ENCODE results near the gene INHBB. TPM values are rescaled to one million over a fixed set of nuclear protein-coding genes. Genes with fewer than 3 reads are reported as not detected.
"Not testable (repeated sequence)": the region's sequence is repeated elsewhere in the genome, so short reads cannot be mapped to it uniquely, and the experiment has no call there.

INHBB gene
- total RNA-seq, 2 experiments from 2014 or later, result not detected

DNA sequence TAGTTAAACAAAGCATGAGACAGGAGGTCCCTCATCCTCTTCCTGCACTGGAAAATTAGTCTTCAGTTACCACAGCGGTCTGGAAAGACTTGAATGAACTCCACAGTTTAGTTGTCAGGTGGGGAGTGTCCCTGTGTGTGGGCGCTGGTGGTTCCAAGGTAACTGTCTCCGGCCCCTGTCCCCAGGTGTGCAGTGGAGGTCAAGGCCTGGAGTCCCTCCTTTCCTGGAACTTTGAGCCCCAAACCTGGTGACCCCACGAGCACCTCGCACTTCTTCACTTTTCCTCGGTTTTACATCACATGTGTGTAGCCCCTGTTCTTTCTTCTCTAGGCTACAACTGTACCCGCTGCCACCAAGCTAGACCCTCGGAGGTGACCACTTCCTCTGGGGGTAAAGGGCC is 28.0 kb upstream of the INHBB start:
- Mint-ChIP-seq H3K36me3 (ENCODE audit: low read depth) (no peaks in the 10 kb centered on the region), H3K9me3 (no peaks in the 10 kb centered on the region), H3K4me1 (ENCODE audit: low read depth) (peaks cover 27% of the 10 kb centered on the region), H3K27me3 (ENCODE audit: low read depth) (no peaks in the 10 kb centered on the region), H3K27ac (no peak overlapping the region), H3K4me3 (no peak overlapping the region)
- no peak for DNase-seq
- intact Hi-C loops (cut with micrococcal nuclease), result no loop called here
- CTCF ChIA-PET, result no interaction called here

DNA sequence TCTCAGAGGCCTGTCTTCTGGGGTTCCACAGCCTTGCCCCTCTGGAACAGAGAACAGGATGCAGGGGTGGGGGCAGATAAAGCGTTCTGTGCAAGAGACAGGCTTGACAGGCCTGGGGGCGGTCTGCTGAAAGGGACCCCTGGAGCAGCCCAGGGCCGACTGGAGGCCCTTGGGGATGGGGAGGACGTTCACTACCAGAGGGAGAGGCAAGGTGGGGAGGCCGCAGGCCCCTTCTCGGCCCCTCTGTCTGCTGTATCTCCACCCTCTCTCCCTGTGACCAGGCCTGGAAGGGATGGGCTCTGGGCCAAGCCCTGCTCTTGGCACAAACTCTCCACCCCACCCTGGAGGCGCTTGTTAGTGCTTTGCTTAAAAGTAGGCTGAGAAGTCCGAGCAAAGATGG is 27.3 kb upstream of the INHBB start:
- intact Hi-C loops (cut with micrococcal nuclease), result no loop called here
- H3K4me1 Mint-ChIP-seq (ENCODE audit: low read depth), result peaks cover 20% of the 10 kb centered on the region
- H3K36me3 Mint-ChIP-seq (ENCODE audit: low read depth), result no peaks in the 10 kb centered on the region
- no peak overlapping the region for H3K27ac Mint-ChIP-seq
- H3K27me3 Mint-ChIP-seq (ENCODE audit: low read depth), result no peaks in the 10 kb centered on the region
- no peak overlapping the region for H3K4me3 Mint-ChIP-seq
- CTCF ChIA-PET, result no interaction called here
- no peaks in the 10 kb centered on the region for H3K9me3 Mint-ChIP-seq
- DNase-seq, result no peak

DNA sequence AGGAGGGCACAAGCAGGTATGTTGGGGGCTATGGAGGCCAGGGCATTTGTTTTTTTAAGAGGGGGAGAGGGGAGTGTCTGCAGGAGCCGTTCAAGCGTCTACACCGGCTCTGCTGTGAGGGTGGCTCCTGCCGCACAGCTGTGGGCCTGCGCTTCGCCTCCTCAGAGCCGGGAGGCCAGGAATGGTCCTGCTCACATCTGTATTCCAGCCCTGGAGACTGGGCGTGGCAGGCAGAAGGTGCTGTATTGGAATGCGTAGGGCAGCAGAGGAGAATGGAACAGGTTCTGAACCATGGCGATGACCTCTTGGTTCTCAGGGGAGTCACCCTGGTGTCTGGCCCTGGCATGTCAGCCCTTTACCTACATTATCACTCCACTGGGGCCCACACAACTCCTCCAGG is 26.8 kb upstream of the INHBB start:
- intact Hi-C loops (cut with micrococcal nuclease), result no loop called here
- Mint-ChIP-seq H3K27ac (no peak overlapping the region), H3K4me1 (ENCODE audit: low read depth) (peaks cover 15% of the 10 kb centered on the region), H3K27me3 (ENCODE audit: low read depth) (no peaks in the 10 kb centered on the region), H3K9me3 (no peaks in the 10 kb centered on the region), H3K4me3 (no peak overlapping the region), H3K36me3 (ENCODE audit: low read depth) (no peaks in the 10 kb centered on the region)
- CTCF ChIA-PET, result no interaction called here
- DNase-seq, result no peak

- intact Hi-C loops (cut with micrococcal nuclease), result no loop called here
- DNase-seq, result no peak
- H3K27me3 Mint-ChIP-seq (ENCODE audit: low read depth), result no peaks in the 10 kb centered on the region
- CTCF ChIA-PET, result no interaction called here
- no peaks in the 10 kb centered on the region for H3K36me3 Mint-ChIP-seq (ENCODE audit: low read depth)
- peaks cover 8% of the 10 kb centered on the region for H3K4me1 Mint-ChIP-seq (ENCODE audit: low read depth)
- H3K4me3 Mint-ChIP-seq, result no peak overlapping the region
- no peaks in the 10 kb centered on the region for H3K9me3 Mint-ChIP-seq
- no peak overlapping the region for H3K27ac Mint-ChIP-seq
Measured at GRCh38 chr2:120319686-120320317, 26.1 kb upstream of the INHBB start.

GRCh38 chr2:120320318-120320851 is 25.6 kb upstream of the INHBB start:
- Mint-ChIP-seq H3K27me3 (ENCODE audit: low read depth) (no peaks in the 10 kb centered on the region), H3K4me1 (ENCODE audit: low read depth) (peaks cover 4% of the 10 kb centered on the region), H3K9me3 (no peaks in the 10 kb centered on the region), H3K4me3 (no peak overlapping the region), H3K36me3 (ENCODE audit: low read depth) (no peaks in the 10 kb centered on the region), H3K27ac (no peak overlapping the region)
- CTCF ChIA-PET, result interaction anchor here (0.7 kb wide), 1 partner anchor 250 kb away, joined by 4 read pairs; no protein-coding TSS in a partner anchor
- no peak for DNase-seq
- intact Hi-C loops (cut with micrococcal nuclease), result no loop called here

DNA sequence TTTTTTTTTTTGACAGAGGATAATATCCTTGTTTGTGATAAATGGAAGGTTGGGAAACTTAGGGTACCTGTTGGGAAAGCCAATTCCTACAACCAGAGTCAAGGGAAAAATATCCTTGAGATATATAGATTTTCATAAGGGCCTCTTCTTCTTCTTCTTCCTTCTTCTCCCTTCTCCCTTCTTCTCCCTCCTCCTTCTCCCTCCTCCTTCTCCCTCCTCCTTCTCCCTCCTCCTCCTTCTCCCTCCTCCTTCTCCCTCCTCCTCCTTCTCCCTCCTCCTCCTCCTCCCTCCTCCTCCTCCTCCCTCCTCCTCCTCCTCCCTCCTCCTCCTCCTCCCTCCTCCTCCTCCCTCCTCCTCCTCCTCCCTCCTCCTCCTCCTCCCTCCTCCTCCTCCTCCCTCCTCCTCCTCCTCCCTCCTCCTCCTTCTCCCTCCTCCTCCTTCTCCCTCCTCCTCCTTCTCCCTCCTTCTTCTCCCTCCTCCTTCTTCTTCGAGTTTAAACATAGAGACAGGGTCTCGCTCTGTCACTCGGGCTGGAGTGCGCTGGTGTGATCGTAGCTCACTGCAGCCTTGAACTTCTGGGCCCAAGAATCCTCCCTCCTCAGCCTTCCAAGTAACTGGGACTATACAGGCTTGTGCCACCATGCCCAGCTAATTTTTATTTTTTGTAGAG is 24.9 kb upstream of the INHBB start:
- H3K4me1 Mint-ChIP-seq (ENCODE audit: low read depth); H3K36me3 Mint-ChIP-seq (ENCODE audit: low read depth); DNase-seq; H3K27ac Mint-ChIP-seq; H3K27me3 Mint-ChIP-seq (ENCODE audit: low read depth); H3K9me3 Mint-ChIP-seq; intact Hi-C loops (cut with micrococcal nuclease); H3K4me3 Mint-ChIP-seq: not testable (repeated sequence)
- CTCF ChIA-PET, result interaction anchor here (0.7 kb wide), 1 partner anchor 251 kb away, joined by 4 read pairs; no protein-coding TSS in a partner anchor

GRCh38 chr2:120321721-120322284 is 24.1 kb upstream of the INHBB start:
- H3K36me3 Mint-ChIP-seq (ENCODE audit: low read depth), result no peaks in the 10 kb centered on the region
- intact Hi-C loops (cut with micrococcal nuclease), result no loop called here
- no peaks in the 10 kb centered on the region for H3K27me3 Mint-ChIP-seq (ENCODE audit: low read depth)
- no peak overlapping the region for H3K27ac Mint-ChIP-seq
- CTCF ChIA-PET, result no interaction called here
- DNase-seq, result no peak
- H3K9me3 Mint-ChIP-seq, result no peaks in the 10 kb centered on the region
- no peak overlapping the region for H3K4me3 Mint-ChIP-seq
- H3K4me1 Mint-ChIP-seq (ENCODE audit: low read depth), result no peaks in the 10 kb centered on the region

DNA sequence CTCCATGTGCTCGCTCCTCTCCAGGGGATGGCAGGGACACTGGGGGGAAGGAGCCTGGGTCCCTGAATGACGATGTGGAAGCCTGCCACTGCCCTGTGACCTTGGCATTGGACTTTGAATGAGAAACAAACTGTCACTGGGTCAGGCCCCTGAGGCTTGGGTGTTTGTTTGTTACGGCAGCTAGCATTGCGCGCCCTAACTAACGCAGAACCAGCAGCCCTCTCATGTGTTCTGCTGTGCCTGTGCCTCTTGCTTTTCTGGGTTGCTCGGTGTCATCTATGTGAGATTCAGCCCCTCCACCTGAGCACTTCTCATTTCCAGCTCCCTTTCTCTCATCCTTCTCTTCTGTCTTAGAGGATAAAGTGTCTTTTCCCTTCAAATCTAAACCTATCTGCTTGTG is 23.6 kb upstream of the INHBB start:
- DNase-seq, result no peak
- Mint-ChIP-seq H3K4me3 (no peak overlapping the region), H3K4me1 (ENCODE audit: low read depth) (no peaks in the 10 kb centered on the region), H3K9me3 (no peaks in the 10 kb centered on the region), H3K27me3 (ENCODE audit: low read depth) (peaks cover 2% of the 10 kb centered on the region), H3K27ac (no peak overlapping the region), H3K36me3 (ENCODE audit: low read depth) (no peaks in the 10 kb centered on the region)
- CTCF ChIA-PET, result no interaction called here
- intact Hi-C loops (cut with micrococcal nuclease), result no loop called here

DNA sequence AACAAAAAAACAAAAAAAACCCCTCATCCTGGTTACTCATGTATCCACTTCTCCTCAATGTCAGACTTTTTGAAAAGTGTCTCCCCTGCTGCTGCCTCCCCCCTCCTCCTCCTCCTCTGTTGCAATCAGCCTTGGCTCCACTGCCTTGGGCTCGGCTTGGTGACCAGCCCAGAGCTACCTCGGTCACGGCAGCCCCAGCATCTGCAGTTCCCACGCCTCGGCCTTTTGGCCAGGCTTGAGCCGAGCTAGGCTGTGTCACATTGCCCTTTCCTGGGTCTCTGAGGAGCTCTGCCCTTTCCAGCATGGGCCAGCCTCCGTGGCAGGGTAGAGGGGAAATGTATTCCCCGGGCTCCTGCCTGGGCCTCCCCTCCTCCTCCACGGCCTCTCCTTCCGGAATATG is 22.7 kb upstream of the INHBB start:
- Mint-ChIP-seq H3K4me1 (ENCODE audit: low read depth) (no peaks in the 10 kb centered on the region), H3K36me3 (ENCODE audit: low read depth) (no peaks in the 10 kb centered on the region), H3K27ac (no peak overlapping the region), H3K4me3 (no peak overlapping the region), H3K9me3 (no peaks in the 10 kb centered on the region), H3K27me3 (ENCODE audit: low read depth) (peaks cover 2% of the 10 kb centered on the region)
- CTCF ChIA-PET, result interaction anchor here (1.9 kb wide), 1 partner anchor 10 kb away, joined by 9 read pairs; no protein-coding TSS in a partner anchor
- DNase-seq, result no peak
- intact Hi-C loops (cut with micrococcal nuclease), result no loop called here

DNA sequence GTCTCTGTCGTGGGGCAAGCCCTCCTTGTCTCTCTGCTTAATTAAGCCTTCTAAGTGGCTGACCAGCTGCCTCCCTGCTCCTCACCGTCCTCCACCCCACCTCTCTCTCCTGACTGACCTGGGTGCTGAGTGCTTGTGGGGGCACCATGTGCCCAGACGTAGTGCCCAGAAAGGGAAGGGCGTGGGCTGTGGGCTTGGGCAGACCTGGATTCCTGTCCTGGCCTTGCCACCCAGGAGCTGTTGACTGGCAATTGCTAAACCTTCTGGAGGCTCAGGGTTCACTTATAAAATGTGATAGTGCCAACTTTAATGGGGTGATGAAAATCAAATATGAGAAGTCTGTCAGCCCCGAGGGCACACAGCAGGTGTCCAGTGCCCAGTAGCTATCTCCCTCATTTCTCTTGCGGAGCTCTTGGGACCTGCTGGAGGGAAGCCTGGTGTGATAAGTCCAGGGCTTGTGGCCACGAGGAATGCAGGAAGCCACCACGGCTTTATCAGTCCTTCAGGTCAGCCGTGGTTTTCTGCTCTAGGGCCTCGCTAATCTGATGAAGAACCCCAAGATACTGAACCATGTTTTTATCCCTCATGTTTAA is 22.0 kb upstream of the INHBB start:
- Mint-ChIP-seq H3K36me3 (ENCODE audit: low read depth) (no peaks in the 10 kb centered on the region), H3K4me1 (ENCODE audit: low read depth) (no peaks in the 10 kb centered on the region), H3K27me3 (ENCODE audit: low read depth) (peaks cover 2% of the 10 kb centered on the region), H3K4me3 (no peak overlapping the region), H3K9me3 (no peaks in the 10 kb centered on the region), H3K27ac (no peak overlapping the region)
- DNase-seq, result no peak
- intact Hi-C loops (cut with micrococcal nuclease), result no loop called here
- CTCF ChIA-PET, result interaction anchor here (1.9 kb wide), 1 partner anchor 11 kb away, joined by 9 read pairs; no protein-coding TSS in a partner anchor

DNA sequence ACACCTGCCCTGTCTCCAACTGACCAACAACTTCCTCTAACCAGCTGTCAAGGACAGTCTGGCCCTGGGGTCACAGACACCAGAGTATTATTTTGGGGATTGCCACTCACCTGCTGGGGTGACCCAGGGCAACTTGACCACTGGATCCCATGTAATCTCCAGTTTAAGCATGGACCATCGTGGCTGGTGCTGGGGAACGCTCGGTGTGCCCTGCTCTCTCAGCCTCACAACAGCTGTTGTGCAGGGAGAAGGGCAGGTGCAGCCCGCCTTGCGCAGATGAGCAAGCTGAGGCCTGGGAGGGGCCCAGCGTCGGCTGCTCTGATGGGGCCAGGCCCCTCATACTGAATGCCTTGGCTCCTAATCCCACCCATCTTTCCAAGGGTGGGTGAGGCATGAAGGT is 21.0 kb upstream of the INHBB start:
- Mint-ChIP-seq H3K4me1 (ENCODE audit: low read depth) (no peaks in the 10 kb centered on the region), H3K9me3 (no peaks in the 10 kb centered on the region), H3K4me3 (no peak overlapping the region), H3K27ac (no peak overlapping the region), H3K27me3 (ENCODE audit: low read depth) (peaks cover 2% of the 10 kb centered on the region), H3K36me3 (ENCODE audit: low read depth) (no peaks in the 10 kb centered on the region)
- intact Hi-C loops (cut with micrococcal nuclease), result no loop called here
- DNase-seq, result no peak
- CTCF ChIA-PET, result interaction anchor here (0.7 to 2.2 kb wide), 2 partner anchors 12 kb away, joined by 3 to 8 read pairs; no protein-coding TSS in a partner anchor

GRCh38 chr2:120326066-120326465 is 19.9 kb upstream of the INHBB start:
- Mint-ChIP-seq H3K4me1 (ENCODE audit: low read depth) (no peaks in the 10 kb centered on the region), H3K9me3 (no peaks in the 10 kb centered on the region), H3K27ac (no peak overlapping the region), H3K4me3 (no peak overlapping the region), H3K27me3 (ENCODE audit: low read depth) (peaks cover 2% of the 10 kb centered on the region), H3K36me3 (ENCODE audit: low read depth) (no peaks in the 10 kb centered on the region)
- no peak for DNase-seq
- CTCF ChIA-PET, result interaction anchor here (0.6 to 2.2 kb wide), 2 partner anchors 13 to 564 kb away, joined by 5 to 8 read pairs; no protein-coding TSS in a partner anchor
- intact Hi-C loops (cut with micrococcal nuclease), result no loop called here
